Astrocyte of the cerebellum (primary cell): ENCODE data around the gene TPD52L1.

Experiments
- DNase-seq: peaks from one replicate; pipeline ENCODE4 v3.0.0-alpha.2; 2011; ENCODE audit warnings: low read depth
- H3K4me3 ChIP-seq: 2 replicates; pipeline ENCODE4 v1.5.1; 2011; ENCODE audit warnings: mild to moderate bottlenecking, low read depth, low read length, moderate library complexity
- CTCF ChIP-seq: IDR thresholded peaks from 2 replicates; pipeline ENCODE4 v1.5.1; 2012; ENCODE audit warnings: low read length, low read depth, moderate library complexity, mild to moderate bottlenecking; ENCODE audit errors: missing control alignments
- in situ Hi-C: cut with HindIII; loops from 2 replicates; pipeline ENCODE4 v1.10.0; 2017; ENCODE audit warnings: low sequenced_read_pairs

TPD52L1 gene

DNA sequence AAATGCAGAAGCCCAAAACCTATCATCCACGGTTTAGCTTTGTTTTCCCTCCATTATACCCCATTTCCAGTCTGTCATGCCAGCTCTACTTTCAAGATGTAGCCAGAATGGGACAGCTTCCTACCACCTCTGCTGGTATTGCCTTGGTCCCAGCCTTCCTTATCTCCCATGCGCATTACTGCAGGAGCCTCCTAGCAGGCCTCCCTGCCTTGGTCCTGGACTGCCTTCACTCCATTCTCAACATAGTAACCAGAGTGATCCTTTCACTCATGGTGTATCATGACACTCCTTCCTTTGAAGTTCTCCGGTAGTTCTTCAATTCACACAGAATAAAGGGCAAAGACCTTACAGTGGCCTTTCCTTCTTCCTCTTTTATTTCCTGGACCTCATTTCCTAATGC, 15.9 kb downstream of the TPD52L1 start:
- TF ChIP-seq CTCF, result no peak
- in situ Hi-C loops, result no loop called here
- H3K4me3 ChIP-seq, result no peak overlapping the region
- DNase-seq, result no peak

GRCh38 chr6:125170376-125170775, 16.8 kb downstream of the TPD52L1 start:
- DNase-seq, result no peak
- H3K4me3 ChIP-seq, result no peak overlapping the region
- no peak for TF ChIP-seq CTCF
- in situ Hi-C loops, result no loop called here

DNA sequence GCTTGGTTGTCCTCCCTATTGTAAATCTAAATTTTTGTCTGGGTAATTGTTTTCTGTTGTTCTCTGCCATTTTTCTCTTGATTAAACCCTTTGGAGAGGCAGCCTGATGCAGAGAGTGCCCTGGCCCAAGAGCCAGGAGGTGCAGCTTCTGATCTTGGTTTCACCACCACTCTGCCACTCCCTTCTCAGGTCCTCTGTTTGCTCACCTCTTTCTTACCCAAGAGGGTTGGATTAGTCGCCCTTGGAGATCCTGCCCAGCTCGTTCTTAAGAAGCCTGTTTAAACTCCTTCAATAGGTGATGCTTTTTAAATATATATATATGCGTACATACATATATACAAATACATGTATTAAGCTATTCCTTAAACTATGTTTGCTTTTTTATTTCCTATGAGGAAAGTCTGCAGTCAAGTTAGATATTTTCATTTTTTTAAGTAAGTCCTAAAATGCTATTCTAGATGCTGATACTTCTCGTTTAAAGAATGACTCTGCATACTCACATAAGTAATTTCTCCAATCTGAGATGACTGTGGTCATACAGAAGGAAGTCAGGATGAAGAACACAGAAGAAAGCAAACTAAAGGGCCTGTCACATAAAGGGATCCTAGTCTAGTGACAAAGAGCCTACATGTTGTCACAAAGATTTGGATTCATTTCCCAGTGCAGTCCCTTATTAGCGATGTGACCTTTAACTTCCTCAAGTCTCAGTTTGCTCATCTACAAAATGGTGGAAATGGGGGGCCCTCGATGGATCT, 19.9 kb downstream of the TPD52L1 start:
- DNase-seq, result no peak
- no peak for TF ChIP-seq CTCF
- in situ Hi-C loops, result no loop called here
- no peak overlapping the region for H3K4me3 ChIP-seq

DNA sequence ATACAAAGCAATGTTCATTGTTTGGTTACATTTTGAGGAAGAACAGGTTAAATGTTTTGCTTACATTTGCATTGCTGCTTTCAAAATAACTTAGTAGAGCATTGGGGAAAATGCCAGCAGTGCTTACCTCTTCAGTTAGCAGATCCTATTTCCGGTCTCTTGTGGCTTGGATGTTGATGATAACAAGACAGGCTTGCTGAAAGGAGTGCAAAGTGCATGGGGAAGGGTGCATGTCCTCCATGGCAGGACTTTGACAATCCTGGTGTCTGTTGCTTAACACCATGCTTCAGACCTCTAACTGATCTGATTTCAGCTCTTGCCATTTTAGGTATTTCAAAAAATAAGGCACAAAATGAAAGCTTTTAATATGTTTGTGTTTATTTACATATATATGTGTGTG, 21.1 kb downstream of the TPD52L1 start:
- DNase-seq, result no peak
- in situ Hi-C loops, result no loop called here
- TF ChIP-seq CTCF, result no peak

GRCh38 chr6:125175466-125176048, 22.0 kb downstream of the TPD52L1 start:
- H3K4me3 ChIP-seq, result no peak overlapping the region

More for the DNA sequence above, 21.1 kb downstream of the TPD52L1 start:
- no peak overlapping the region for H3K4me3 ChIP-seq

GRCh38 chr6:125182237-125183008, 28.9 kb downstream of the TPD52L1 start:
- DNase-seq, result no peak
- in situ Hi-C loops, result no loop called here
- no peak for TF ChIP-seq CTCF

More at GRCh38 chr6:125175466-125176048, 22.0 kb downstream of the TPD52L1 start:
- in situ Hi-C loops, result no loop called here
- DNase-seq, result no peak
- TF ChIP-seq CTCF, result no peak

More at GRCh38 chr6:125182237-125183008, 28.9 kb downstream of the TPD52L1 start:
- H3K4me3 ChIP-seq, result no peak overlapping the region
